SK-N-SH treated with all-trans-retinoic acid at 6 μM for 48 hours (cell line): Measurements from ENCODE around the gene PILRA.

Source experiments
- ATAC-seq: fragments of 200-7000 bp; cut with Tn5 transposase; 3 replicates; pipeline ENCODE4 v1.9.1; 2020; ENCODE audit warnings: mild to moderate bottlenecking, moderate library complexity
- ARNTL ChIP-seq: fragments of 450-650 bp; formaldehyde crosslinking; IDR thresholded peaks from 2 replicates; pipeline ENCODE4 v1.5.0; 2020; ENCODE audit warnings: low read depth, mild to moderate bottlenecking, moderate library complexity, borderline replicate concordance
- BACH2 ChIP-seq: fragments of 250-450 bp; sonication (Bioruptor Pico); IDR thresholded peaks from 2 replicates; pipeline ENCODE4 v1.9.0; 2021; ENCODE audit warnings: mild to moderate bottlenecking, borderline replicate concordance
- CREB5 ChIP-seq: fragments of 250-450 bp; sonication (Bioruptor Pico); IDR thresholded peaks from 2 replicates; pipeline ENCODE4 v1.5.1; 2020; ENCODE audit warnings: low read depth, mild to moderate bottlenecking, moderate library complexity
- CSDC2 ChIP-seq: fragments of 250-450 bp; sonication (Bioruptor Pico); IDR thresholded peaks from 2 replicates; pipeline ENCODE4 v1.5.0; 2020; ENCODE audit warnings: mild to moderate bottlenecking, moderate library complexity
- CSRNP3 ChIP-seq: fragments of 250-450 bp; sonication (Bioruptor Pico); IDR thresholded peaks from 2 replicates; pipeline ENCODE4 v1.5.1; 2021; ENCODE audit warnings: mild to moderate bottlenecking, moderate library complexity
- ESRRG ChIP-seq: fragments of 250-450 bp; sonication (Bioruptor Pico); IDR thresholded peaks from 2 replicates; pipeline ENCODE4 v1.6.1; 2021; ENCODE audit warnings: mild to moderate bottlenecking
- GLIS3 ChIP-seq: fragments of 250-450 bp; sonication (Bioruptor Pico); IDR thresholded peaks from 2 replicates; pipeline ENCODE4 v1.5.0; 2020; ENCODE audit warnings: mild to moderate bottlenecking, moderate library complexity
- ISL1 ChIP-seq: fragments of 250-450 bp; sonication (Bioruptor Pico); IDR thresholded peaks from 2 replicates; pipeline ENCODE4 v2.1.2; 2022; ENCODE audit warnings: mild to moderate bottlenecking, moderate library complexity
- OSR1 ChIP-seq: fragments of 250-450 bp; sonication (Bioruptor Pico); IDR thresholded peaks from 2 replicates; pipeline ENCODE4 v1.8.0; 2022; ENCODE audit warnings: moderate library complexity, mild to moderate bottlenecking, inconsistent platforms
- PATZ1 ChIP-seq: fragments of 250-450 bp; sonication (Bioruptor Pico); IDR thresholded peaks from 2 replicates; pipeline ENCODE4 v1.8.0; 2020; ENCODE audit warnings: mild to moderate bottlenecking, moderate library complexity, borderline replicate concordance
- POU6F1 ChIP-seq: fragments of 250-450 bp; sonication (Bioruptor Pico); IDR thresholded peaks from 2 replicates; pipeline ENCODE4 v1.8.0; 2021; ENCODE audit warnings: low read depth, mild to moderate bottlenecking, moderate library complexity, borderline replicate concordance
- PPARA ChIP-seq: fragments of 250-450 bp; sonication (Bioruptor Pico); IDR thresholded peaks from 2 replicates; pipeline ENCODE4 v1.5.0; 2020; ENCODE audit warnings: mild to moderate bottlenecking, borderline replicate concordance
- RARB ChIP-seq: fragments of 250-450 bp; sonication (Bioruptor Pico); IDR thresholded peaks from 2 replicates; pipeline ENCODE4 v1.8.0; 2021; ENCODE audit warnings: mild to moderate bottlenecking, moderate library complexity
- SNAI2 ChIP-seq: fragments of 250-450 bp; sonication (Bioruptor Pico); IDR thresholded peaks from 2 replicates; pipeline ENCODE4 v1.5.0; 2020; ENCODE audit warnings: mild to moderate bottlenecking, moderate library complexity
- TCF4 ChIP-seq: fragments of 250-450 bp; sonication (Bioruptor Pico); IDR thresholded peaks from 2 replicates; pipeline ENCODE4 v1.8.0; 2021; ENCODE audit warnings: mild to moderate bottlenecking, moderate library complexity, borderline replicate concordance
- TOX ChIP-seq: fragments of 250-450 bp; sonication (Bioruptor Pico); IDR thresholded peaks from 2 replicates; pipeline ENCODE4 v1.8.0; 2021; ENCODE audit warnings: mild to moderate bottlenecking, moderate library complexity, borderline replicate concordance
- TSHZ2 ChIP-seq: fragments of 250-450 bp; sonication (Bioruptor Pico); IDR thresholded peaks from 2 replicates; pipeline ENCODE4 v1.5.0; 2020; ENCODE audit warnings: mild to moderate bottlenecking, moderate library complexity
- ZC3H10 ChIP-seq: fragments of 250-450 bp; sonication (Bioruptor Pico); IDR thresholded peaks from 2 replicates; pipeline ENCODE4 v1.5.1; 2021; ENCODE audit warnings: mild to moderate bottlenecking, moderate library complexity
- ZFP30 ChIP-seq: fragments of 450-650 bp; formaldehyde crosslinking; IDR thresholded peaks from 2 replicates; pipeline ENCODE4 v1.5.0; 2022; ENCODE audit warnings: mild to moderate bottlenecking, moderate library complexity
- ZNF565 ChIP-seq: fragments of 450-650 bp; formaldehyde crosslinking; conservative IDR thresholded peaks from 2 replicates; pipeline ENCODE4 v1.5.0; 2020; ENCODE audit warnings: low read depth, mild to moderate bottlenecking, moderate library complexity
- ZNF8 ChIP-seq: fragments of 450-650 bp; formaldehyde crosslinking; IDR thresholded peaks from 2 replicates; pipeline ENCODE4 v1.5.0; 2020; ENCODE audit warnings: mild to moderate bottlenecking, moderate library complexity

Gene PILRA

GRCh38 chr7:100370746-100371145 is 2.5 kb upstream of the PILRA start:
- TF ChIP-seq TSHZ2 (CRISPR knock-in tag) (no peak), ISL1 (CRISPR knock-in tag) (no peak)
- ATAC-seq = no peak

- TF ChIP-seq POU6F1 (CRISPR knock-in tag) (no peak), CSRNP3 (CRISPR knock-in tag) (no peak), RARB (CRISPR knock-in tag) (no peak), CREB5 (CRISPR knock-in tag) (no peak), ESRRG (CRISPR knock-in tag) (no peak), PATZ1 (CRISPR knock-in tag) (no peak), ISL1 (CRISPR knock-in tag) (no peak), ZFP30 (CRISPR knock-in tag) (no peak), OSR1 (CRISPR knock-in tag) (no peak), BACH2 (CRISPR knock-in tag) (no peak), SNAI2 (CRISPR knock-in tag) (no peak), ZNF8 (CRISPR knock-in tag) (no peak), ZNF565 (CRISPR knock-in tag) (no peak), ZC3H10 (CRISPR knock-in tag) (no peak), TCF4 (CRISPR knock-in tag) (no peak), PPARA (no peak), ARNTL (CRISPR knock-in tag) (no peak), CSDC2 (no peak)
- ATAC-seq = peak; percentile 1; the same call in 2 of the 3 replicates
Measured at GRCh38 chr7:100371561-100372171, 1.6 kb upstream of the PILRA start.

GRCh38 chr7:100372256-100372655 is 1.0 kb upstream of the PILRA start:
- TF ChIP-seq TOX (no peak), ISL1 (CRISPR knock-in tag) (no peak), CSRNP3 (CRISPR knock-in tag) (no peak), GLIS3 (CRISPR knock-in tag) (no peak), CSDC2 (no peak), ZNF8 (CRISPR knock-in tag) (no peak), ARNTL (CRISPR knock-in tag) (no peak)
- peak; percentile 6; the same call in 2 of the 3 replicates for ATAC-seq
